ENCODE data around the gene RGR. TPM values are rescaled to one million over a fixed set of nuclear protein-coding genes. Genes with fewer than 3 reads are reported as not detected.

The RGR gene
- total RNA-seq, 2 donors from 2014 or later: not detected

DNA sequence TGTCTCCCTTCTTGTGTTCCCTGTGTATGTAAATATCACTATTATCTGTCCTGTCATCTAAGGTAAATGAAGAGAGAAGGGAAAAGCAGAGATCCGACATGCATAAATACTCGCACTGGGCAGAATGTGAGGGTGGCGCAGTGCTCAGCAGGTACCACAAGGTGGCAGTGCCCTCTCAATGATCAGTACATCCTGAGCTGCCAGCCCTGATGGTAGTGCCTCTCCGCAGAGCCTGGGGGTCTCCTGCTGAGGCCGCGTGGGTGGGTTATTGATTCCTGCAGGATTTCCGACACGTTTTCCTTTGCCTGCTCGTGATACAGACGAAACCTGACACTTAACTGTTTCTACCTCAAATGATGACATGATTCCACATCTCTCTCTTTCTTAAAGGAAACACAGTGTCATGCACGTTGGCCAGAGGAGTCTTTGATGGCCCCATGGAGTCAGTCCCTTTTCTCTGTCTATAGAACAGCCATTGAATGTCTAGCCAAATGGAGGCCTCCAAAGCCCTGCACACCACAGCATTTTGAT is 19.8 kb downstream of the RGR start:
- intact Hi-C loops (cut with DNase I): loop anchor here (2.0 to 10.0 kb wide), 3 partner anchors 110 to 276 kb away; no protein-coding TSS in a partner anchor
- H3K9me3 ChIP-seq: no peaks in the 10 kb centered on the region

DNA sequence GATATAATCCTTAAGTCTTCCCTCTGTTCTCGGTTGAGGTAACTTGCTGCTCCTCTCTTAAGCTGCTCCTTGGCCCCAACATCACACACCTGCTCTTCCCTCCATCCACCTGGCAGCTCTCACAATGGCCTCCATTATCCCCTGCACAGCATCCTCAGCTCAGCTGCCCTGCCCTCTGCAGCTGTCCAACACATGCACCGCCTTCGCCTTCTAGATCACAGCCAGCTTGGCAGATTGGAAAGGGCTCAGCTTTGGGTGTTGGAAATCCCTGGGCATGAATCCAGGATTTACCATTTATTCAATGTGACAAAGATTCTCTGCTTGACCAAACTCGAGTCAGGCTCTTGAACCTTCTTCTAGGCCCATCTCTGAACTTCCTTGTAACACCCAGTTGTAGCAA is 20.6 kb downstream of the RGR start:
- Histone ChIP-seq H3K36me3 (no peaks in the 10 kb centered on the region), H3K4me1 (no peaks in the 10 kb centered on the region), H3K27me3 (no peaks in the 10 kb centered on the region), H3K27ac (no peak overlapping the region), H3K4me3 (no peak overlapping the region), H3K9me3 (no peaks in the 10 kb centered on the region), H3K9ac (ENCODE audit: low read depth in 2 of 2, low read length in 2 of 2) (no peak overlapping the region)
- DNase-seq: no peak
- intact Hi-C loops (cut with DNase I): loop anchor here (2.0 to 10.0 kb wide), 2 partner anchors 109 to 275 kb away; no protein-coding TSS in a partner anchor
- TF ChIP-seq, protein P1, sequence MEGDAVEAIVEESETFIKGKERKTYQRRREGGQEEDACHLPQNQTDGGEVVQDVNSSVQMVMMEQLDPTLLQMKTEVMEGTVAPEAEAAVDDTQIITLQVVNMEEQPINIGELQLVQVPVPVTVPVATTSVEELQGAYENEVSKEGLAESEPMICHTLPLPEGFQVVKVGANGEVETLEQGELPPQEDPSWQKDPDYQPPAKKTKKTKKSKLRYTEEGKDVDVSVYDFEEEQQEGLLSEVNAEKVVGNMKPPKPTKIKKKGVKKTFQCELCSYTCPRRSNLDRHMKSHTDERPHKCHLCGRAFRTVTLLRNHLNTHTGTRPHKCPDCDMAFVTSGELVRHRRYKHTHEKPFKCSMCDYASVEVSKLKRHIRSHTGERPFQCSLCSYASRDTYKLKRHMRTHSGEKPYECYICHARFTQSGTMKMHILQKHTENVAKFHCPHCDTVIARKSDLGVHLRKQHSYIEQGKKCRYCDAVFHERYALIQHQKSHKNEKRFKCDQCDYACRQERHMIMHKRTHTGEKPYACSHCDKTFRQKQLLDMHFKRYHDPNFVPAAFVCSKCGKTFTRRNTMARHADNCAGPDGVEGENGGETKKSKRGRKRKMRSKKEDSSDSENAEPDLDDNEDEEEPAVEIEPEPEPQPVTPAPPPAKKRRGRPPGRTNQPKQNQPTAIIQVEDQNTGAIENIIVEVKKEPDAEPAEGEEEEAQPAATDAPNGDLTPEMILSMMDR (IDR thresholded peaks at IDR 0.05): no peak

More for the DNA sequence above, 19.8 kb downstream of the RGR start:
- no peaks in the 10 kb centered on the region for H3K27me3 ChIP-seq
- no peak overlapping the region for H3K27ac ChIP-seq
- no peak overlapping the region for H3K4me3 ChIP-seq
- no peak overlapping the region for H3K9ac ChIP-seq (ENCODE audit: low read depth in 2 of 2, low read length in 2 of 2)
- no peaks in the 10 kb centered on the region for H3K36me3 ChIP-seq
- no peaks in the 10 kb centered on the region for H3K4me1 ChIP-seq
- peak; percentile 79 for DNase-seq
- TF ChIP-seq, protein P1 (IDR thresholded peaks at IDR 0.05): peak; percentile 93

DNA sequence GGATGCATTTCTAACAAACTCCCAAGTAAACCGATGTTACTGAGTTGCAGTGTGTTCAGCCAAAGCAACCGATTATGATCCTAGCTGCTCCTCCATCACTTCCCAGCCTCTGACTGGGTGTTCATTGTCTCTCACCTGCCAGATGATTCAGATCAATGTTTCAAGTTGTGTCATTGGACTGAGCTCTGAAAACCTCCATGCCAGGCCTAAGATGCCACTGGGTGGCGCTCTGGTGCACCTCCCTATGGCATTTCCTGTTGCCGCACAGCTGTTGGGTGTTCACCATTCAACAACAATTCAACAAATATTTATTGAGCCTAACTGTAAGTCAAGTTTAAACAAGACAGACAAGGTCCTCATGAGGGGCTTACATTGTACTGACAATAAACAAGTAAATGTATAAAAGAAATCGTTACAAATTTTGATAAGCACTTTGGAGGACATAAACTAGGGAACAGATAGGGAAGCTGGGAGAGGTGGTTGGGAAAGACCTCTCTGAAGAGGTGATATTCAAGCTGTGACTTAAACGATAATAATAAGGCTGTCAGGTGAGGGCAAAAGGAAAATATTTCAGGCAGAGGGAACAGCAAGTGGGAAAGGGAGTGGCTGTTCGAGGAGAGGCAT is 22.8 kb downstream of the RGR start:
- TF ChIP-seq, protein P1 (IDR thresholded peaks at IDR 0.05): peak; percentile 59
- H3K4me1 ChIP-seq: no peaks in the 10 kb centered on the region
- peak overlapping the region; percentile 3 for H3K27ac ChIP-seq
- no peak overlapping the region for H3K9ac ChIP-seq (ENCODE audit: low read depth in 2 of 2, low read length in 2 of 2)
- intact Hi-C loops (cut with DNase I): loop anchor here (10.0 kb wide), 1 partner anchor 107 kb away; no protein-coding TSS in a partner anchor
- H3K9me3 ChIP-seq: no peaks in the 10 kb centered on the region
- DNase-seq: peak; percentile 77
- H3K36me3 ChIP-seq: no peaks in the 10 kb centered on the region
- H3K27me3 ChIP-seq: no peaks in the 10 kb centered on the region
- H3K4me3 ChIP-seq: no peak overlapping the region

DNA sequence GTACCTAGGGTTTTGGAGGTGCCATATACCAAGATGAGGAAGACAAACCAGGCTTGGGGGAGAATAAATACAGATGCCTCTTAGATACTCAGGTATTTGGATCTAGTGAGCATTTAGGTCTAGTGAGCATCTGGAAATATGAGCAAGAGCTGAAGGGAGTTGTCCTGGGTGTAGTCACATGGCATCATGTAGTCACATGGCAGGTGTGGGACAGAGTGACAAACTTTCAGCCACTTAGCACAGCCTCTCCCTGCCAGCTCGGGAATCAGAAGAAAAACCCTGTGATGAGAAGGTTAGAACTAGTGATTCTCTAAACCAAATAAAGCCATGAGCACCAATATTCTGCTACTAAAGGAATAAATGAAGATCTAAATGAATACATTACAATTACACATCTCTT is 24.3 kb downstream of the RGR start:
- no peak overlapping the region for H3K9ac ChIP-seq (ENCODE audit: low read depth in 2 of 2, low read length in 2 of 2)
- intact Hi-C loops (cut with DNase I): loop anchor here (10.0 kb wide), 1 partner anchor 106 kb away; no protein-coding TSS in a partner anchor
- TF ChIP-seq, protein P1 (IDR thresholded peaks at IDR 0.05): no peak
- H3K9me3 ChIP-seq: no peaks in the 10 kb centered on the region
- no peaks in the 10 kb centered on the region for H3K36me3 ChIP-seq
- no peaks in the 10 kb centered on the region for H3K27me3 ChIP-seq
- no peaks in the 10 kb centered on the region for H3K4me1 ChIP-seq
- no peak for DNase-seq
- H3K4me3 ChIP-seq: no peak overlapping the region
- no peak overlapping the region for H3K27ac ChIP-seq

DNA sequence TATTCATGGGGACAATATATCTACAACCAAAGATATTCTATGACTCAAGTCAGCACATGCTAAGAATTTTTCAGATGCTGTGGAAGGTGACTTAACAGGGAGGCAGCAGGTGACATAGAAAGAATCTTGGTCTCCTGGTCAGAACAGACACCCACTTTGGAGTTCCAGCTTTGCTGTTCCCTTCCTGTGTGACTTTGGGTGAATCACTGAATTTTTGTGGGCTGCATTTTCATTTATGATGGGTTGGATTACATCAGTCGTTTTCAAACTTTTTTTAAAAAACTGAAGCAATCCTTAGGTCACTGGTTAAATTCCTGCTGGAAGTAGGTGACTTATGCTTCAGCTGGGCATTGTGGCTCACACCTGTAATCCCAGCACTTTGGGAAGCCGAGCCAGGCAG is 24.9 kb downstream of the RGR start:
- Histone ChIP-seq H3K27me3 (no peaks in the 10 kb centered on the region), H3K4me3 (no peak overlapping the region), H3K27ac (no peak overlapping the region), H3K36me3 (no peaks in the 10 kb centered on the region), H3K9me3 (no peaks in the 10 kb centered on the region), H3K4me1 (no peaks in the 10 kb centered on the region), H3K9ac (ENCODE audit: low read depth in 2 of 2, low read length in 2 of 2) (no peak overlapping the region)
- TF ChIP-seq, protein P1 (IDR thresholded peaks at IDR 0.05): no peak
- no peak for DNase-seq
- intact Hi-C loops (cut with DNase I): loop anchor here (10.0 kb wide), 1 partner anchor 105 kb away; no protein-coding TSS in a partner anchor
